Measurements from ENCODE around the gene DYNC2H1. TPM values are rescaled to one million over a fixed set of nuclear protein-coding genes. Genes with fewer than 3 reads are reported as not detected.

Gene DYNC2H1
- total RNA-seq, 1 donor from 2014 or later: 16.2 TPM

DNA sequence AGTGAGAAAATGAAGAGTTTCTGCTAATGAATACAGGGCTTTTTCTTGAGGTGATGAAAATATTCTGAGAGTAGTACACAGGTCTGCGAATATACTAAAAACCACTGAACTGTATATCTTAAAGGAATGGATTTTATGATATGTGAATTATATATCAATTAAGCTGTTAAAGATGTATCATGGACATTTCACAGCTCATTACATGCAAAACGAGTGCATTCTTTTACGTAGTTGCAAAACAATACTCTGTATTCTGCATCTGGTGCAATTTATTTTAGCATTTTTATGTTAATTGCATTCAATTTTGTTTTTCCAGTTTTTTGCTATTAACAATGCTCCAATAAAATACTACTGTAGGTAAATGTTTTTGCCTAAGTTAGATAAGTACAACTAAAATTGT is 411.6 kb downstream of the DYNC2H1 start:
- H3K36me3 ChIP-seq: no peaks in the 10 kb centered on the region
- no peak overlapping the region for H3K4me3 ChIP-seq
- H3K27ac ChIP-seq: no peak overlapping the region
- ATAC-seq (no peak), DNase-seq (no peak)
- intact Hi-C loops (cut with DNase I): no loop called here
- no peaks in the 10 kb centered on the region for H3K4me1 ChIP-seq
- TF ChIP-seq, protein P1, sequence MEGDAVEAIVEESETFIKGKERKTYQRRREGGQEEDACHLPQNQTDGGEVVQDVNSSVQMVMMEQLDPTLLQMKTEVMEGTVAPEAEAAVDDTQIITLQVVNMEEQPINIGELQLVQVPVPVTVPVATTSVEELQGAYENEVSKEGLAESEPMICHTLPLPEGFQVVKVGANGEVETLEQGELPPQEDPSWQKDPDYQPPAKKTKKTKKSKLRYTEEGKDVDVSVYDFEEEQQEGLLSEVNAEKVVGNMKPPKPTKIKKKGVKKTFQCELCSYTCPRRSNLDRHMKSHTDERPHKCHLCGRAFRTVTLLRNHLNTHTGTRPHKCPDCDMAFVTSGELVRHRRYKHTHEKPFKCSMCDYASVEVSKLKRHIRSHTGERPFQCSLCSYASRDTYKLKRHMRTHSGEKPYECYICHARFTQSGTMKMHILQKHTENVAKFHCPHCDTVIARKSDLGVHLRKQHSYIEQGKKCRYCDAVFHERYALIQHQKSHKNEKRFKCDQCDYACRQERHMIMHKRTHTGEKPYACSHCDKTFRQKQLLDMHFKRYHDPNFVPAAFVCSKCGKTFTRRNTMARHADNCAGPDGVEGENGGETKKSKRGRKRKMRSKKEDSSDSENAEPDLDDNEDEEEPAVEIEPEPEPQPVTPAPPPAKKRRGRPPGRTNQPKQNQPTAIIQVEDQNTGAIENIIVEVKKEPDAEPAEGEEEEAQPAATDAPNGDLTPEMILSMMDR (IDR thresholded peaks at IDR 0.05): no peak
- H3K27me3 ChIP-seq: no peaks in the 10 kb centered on the region
- H3K9me3 ChIP-seq: no peaks in the 10 kb centered on the region

DNA sequence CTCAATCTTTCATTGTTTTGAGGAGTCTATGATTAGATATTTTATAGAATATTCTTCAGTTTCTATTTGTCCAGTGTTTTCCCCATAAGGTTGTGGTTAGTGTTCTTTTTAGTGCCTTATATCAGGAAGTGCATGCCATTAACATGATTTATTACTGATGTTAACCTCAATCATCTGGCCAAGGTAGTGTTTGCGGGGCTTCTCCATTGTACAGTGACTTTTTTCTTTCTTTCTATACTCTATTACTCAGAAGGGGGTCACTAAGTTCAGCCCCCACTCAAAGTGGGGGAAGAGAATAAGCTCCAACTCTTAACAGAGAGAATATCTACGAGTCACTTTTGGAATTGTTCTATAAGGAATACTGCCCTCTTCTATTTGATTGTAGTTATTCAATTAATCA is 415.8 kb downstream of the DYNC2H1 start:
- H3K27ac ChIP-seq: no peak overlapping the region
- H3K9me3 ChIP-seq: no peaks in the 10 kb centered on the region
- ATAC-seq (no peak), DNase-seq (no peak)
- H3K36me3 ChIP-seq: no peaks in the 10 kb centered on the region
- no peak overlapping the region for H3K4me3 ChIP-seq
- H3K4me1 ChIP-seq: no peaks in the 10 kb centered on the region
- intact Hi-C loops (cut with DNase I): no loop called here
- H3K27me3 ChIP-seq: no peaks in the 10 kb centered on the region
- TF ChIP-seq, protein P1 (IDR thresholded peaks at IDR 0.05): no peak

DNA sequence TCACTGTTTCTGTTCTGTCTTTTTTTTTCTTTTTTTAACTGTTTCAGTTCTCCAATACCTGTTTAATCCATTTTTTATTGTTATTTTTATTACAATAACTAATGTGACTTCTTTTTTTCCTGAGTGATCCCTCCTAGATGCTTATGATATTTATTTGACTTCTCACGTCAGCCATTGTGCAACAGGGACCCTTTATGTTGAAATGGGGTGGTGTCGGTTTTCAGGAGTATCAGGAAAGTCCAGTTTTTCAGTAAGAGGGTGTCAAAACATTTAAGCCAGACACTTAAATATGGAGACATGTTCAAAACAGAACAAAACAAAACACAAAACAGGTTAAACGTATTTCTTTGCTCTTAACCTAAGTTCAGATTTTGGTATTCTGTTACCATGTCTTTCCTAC is 418.8 kb downstream of the DYNC2H1 start:
- TF ChIP-seq, protein P1 (IDR thresholded peaks at IDR 0.05): no peak
- Histone ChIP-seq H3K9me3 (no peaks in the 10 kb centered on the region), H3K27me3 (no peaks in the 10 kb centered on the region), H3K4me1 (no peaks in the 10 kb centered on the region), H3K27ac (no peak overlapping the region), H3K36me3 (no peaks in the 10 kb centered on the region), H3K4me3 (no peak overlapping the region)
- ATAC-seq (no peak), DNase-seq (no peak)
- intact Hi-C loops (cut with DNase I): no loop called here

DNA sequence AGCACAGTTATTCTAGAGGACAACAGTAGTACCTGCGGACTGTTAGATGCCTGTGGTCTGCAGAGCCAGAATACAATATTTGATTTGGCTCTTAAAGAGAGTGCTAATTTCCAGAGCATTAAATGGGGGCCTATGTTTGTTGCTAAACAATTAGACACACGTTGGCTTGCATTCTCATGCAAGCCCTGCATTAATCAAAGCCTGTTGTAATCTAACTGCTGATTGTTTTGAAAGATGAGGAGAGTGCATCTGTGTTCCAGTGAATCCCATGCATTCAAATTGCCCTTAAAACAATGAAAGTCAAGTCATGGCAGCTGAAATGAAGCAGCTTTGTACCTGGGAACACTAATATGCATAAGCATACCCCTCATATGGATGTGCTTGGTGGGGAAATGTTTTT is 419.4 kb downstream of the DYNC2H1 start:
- H3K36me3 ChIP-seq: no peaks in the 10 kb centered on the region
- H3K4me1 ChIP-seq: no peaks in the 10 kb centered on the region
- H3K9me3 ChIP-seq: no peaks in the 10 kb centered on the region
- TF ChIP-seq, protein P1 (IDR thresholded peaks at IDR 0.05): no peak
- DNase-seq (no peak), ATAC-seq (no peak)
- intact Hi-C loops (cut with DNase I): no loop called here
- no peak overlapping the region for H3K4me3 ChIP-seq
- no peaks in the 10 kb centered on the region for H3K27me3 ChIP-seq
- no peak overlapping the region for H3K27ac ChIP-seq

DNA sequence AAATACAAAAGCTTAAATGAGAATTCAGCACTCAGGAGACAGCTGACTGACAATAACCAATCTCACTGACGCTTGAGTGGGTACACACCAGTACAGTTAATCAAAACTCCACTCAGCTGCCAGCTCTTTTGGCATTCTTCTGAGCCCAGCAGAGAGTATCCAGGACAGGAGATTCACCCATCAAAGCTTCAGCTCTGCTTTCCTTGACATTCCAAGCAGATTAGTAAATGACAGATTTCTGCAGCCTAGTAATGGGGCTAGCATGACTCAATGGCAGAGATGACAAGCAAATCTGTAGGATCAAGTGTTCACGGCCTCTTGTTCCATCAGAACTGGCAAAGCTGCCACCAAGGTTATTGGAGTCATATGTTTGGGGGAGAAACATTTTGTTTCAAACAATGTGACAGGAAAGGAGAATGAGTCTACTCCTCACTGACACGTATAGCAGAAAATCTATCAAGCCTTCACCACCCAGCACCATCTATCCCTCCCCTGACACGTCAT is 420.0 kb downstream of the DYNC2H1 start:
- H3K4me1 ChIP-seq: no peaks in the 10 kb centered on the region
- intact Hi-C loops (cut with DNase I): no loop called here
- no peak overlapping the region for H3K27ac ChIP-seq
- ATAC-seq (no peak), DNase-seq (no peak)
- H3K4me3 ChIP-seq: no peak overlapping the region
- H3K9me3 ChIP-seq: no peaks in the 10 kb centered on the region
- H3K27me3 ChIP-seq: no peaks in the 10 kb centered on the region
- TF ChIP-seq, protein P1 (IDR thresholded peaks at IDR 0.05): no peak
- no peaks in the 10 kb centered on the region for H3K36me3 ChIP-seq

Other genes starting within 250 kb of the DYNC2H1 start
- gene MMP12, start 234.4 kb upstream of the DYNC2H1 start, total RNA-seq: 0.75 TPM
- not detected for gene MMP13, start 153.7 kb upstream of the DYNC2H1 start, total RNA-seq
- 19.7 TPM for gene DCUN1D5, start 17.3 kb upstream of the DYNC2H1 start, total RNA-seq